ENCODE results near the gene CCDC106.

CCDC106 gene

DNA sequence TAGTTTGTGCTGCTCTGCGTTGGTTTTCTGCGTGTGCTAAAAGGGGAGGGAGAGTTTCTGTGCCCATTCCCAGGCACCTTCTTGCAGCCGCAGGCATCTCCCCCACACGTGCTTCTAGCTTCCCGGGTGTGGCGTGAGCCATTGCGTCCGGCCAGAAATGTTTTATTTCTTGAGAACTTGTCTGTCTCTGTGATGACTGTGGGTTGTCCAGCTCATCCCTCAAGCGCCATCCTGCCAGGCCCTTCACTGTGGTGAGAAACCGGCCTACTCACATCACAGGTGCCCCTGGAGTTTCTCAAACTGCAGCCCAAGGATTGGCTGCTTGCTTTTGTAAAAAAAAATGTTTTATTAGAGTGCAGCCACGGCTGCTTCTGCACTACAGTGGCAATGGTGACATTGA, 51.2 kb downstream of the CCDC106 start:
- H4K20me1 ChIP-seq (ENCODE audit: insufficient read depth, low read length), result no peaks in the 10 kb centered on the region

DNA sequence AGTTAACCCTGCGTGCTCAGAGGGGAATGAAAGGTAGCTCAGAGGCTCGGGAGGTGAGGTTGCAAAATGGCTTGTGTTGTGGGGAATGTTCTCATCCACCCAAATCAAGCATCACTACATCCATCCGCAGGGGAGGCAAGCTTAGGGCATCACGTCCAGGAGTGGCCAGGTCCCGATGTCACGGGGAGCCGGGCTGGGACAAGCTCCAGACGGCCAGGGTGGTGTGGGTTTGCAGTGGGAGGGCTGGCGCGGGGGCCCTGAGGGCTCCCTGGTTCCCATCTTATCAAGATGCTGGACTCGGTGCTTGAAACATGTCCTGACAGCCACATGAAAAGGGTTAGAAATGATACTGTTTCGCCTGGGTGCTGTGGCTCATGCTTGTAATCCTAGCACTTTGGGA, 52.8 kb downstream of the CCDC106 start:
- no peak overlapping the region for H3K9ac ChIP-seq (ENCODE audit: low read length)
- no peak overlapping the region for H3K27ac ChIP-seq (ENCODE audit: low read length)
- no peak overlapping the region for H2AFZ ChIP-seq (ENCODE audit: low read length)
- no peaks in the 10 kb centered on the region for H3K4me1 ChIP-seq (ENCODE audit: low read length)
- H3K27me3 ChIP-seq (replicated peaks; ENCODE audit: insufficient read depth, low read length), result no peaks in the 10 kb centered on the region
- DNase-seq, result no peak
- no peaks in the 10 kb centered on the region for H3K9me3 ChIP-seq (replicated peaks; ENCODE audit: insufficient read depth, low read length)
- H3K9me2 ChIP-seq (replicated peaks; ENCODE audit: insufficient read depth, low read length), result no peaks in the 10 kb centered on the region
- H3F3A ChIP-seq (ENCODE audit: insufficient read depth, low read length), result no peaks in the 10 kb centered on the region
- H3K36me3 ChIP-seq (replicated peaks; ENCODE audit: insufficient read depth, low read length), result 0 out of 2 replicates have a peak, but pooled peaks cover 2% of the 10 kb centered on the region
- TF ChIP-seq CTCF (IDR thresholded peaks at IDR 0.05; ENCODE audit: low read length) (no peak), EZH2phosphoT487 (IDR thresholded peaks at IDR 0.05; ENCODE audit: low read length) (no peak), EZH2 (optimal IDR thresholded peaks at IDR 0.05; ENCODE audit: low read depth, low read length) (no peak)
- no peak overlapping the region for H3K4me3 ChIP-seq (ENCODE audit: low read length)
- no peak overlapping the region for H3K4me2 ChIP-seq (ENCODE audit: low read depth, low read length)
- no peaks in the 10 kb centered on the region for H4K20me1 ChIP-seq (ENCODE audit: insufficient read depth, low read length)
- no peaks in the 10 kb centered on the region for H3K79me2 ChIP-seq (ENCODE audit: low read length)

More for the DNA sequence above, 51.2 kb downstream of the CCDC106 start:
- Histone ChIP-seq H3K9me2 (replicated peaks; ENCODE audit: insufficient read depth, low read length) (no peaks in the 10 kb centered on the region), H3K27me3 (replicated peaks; ENCODE audit: insufficient read depth, low read length) (no peaks in the 10 kb centered on the region), H3K9me3 (replicated peaks; ENCODE audit: insufficient read depth, low read length) (no peaks in the 10 kb centered on the region), H2AFZ (ENCODE audit: low read length) (no peak overlapping the region), H3F3A (ENCODE audit: insufficient read depth, low read length) (no peaks in the 10 kb centered on the region), H3K79me2 (ENCODE audit: low read length) (no peaks in the 10 kb centered on the region), H3K4me1 (ENCODE audit: low read length) (no peaks in the 10 kb centered on the region), H3K4me3 (ENCODE audit: low read length) (no peak overlapping the region), H3K9ac (ENCODE audit: low read length) (no peak overlapping the region), H3K4me2 (ENCODE audit: low read depth, low read length) (no peak overlapping the region), H3K27ac (ENCODE audit: low read length) (no peak overlapping the region), H3K36me3 (replicated peaks; ENCODE audit: insufficient read depth, low read length) (0 out of 2 replicates have a peak, but pooled peaks cover 2% of the 10 kb centered on the region)
- DNase-seq, result no peak
- TF ChIP-seq EZH2phosphoT487 (IDR thresholded peaks at IDR 0.05; ENCODE audit: low read length) (no peak), CTCF (IDR thresholded peaks at IDR 0.05; ENCODE audit: low read length) (no peak), EZH2 (optimal IDR thresholded peaks at IDR 0.05; ENCODE audit: low read depth, low read length) (no peak)

GRCh38 chr19:55702131-55702627, 54.2 kb downstream of the CCDC106 start:
- H3K27me3 ChIP-seq (replicated peaks; ENCODE audit: insufficient read depth, low read length), result no peaks in the 10 kb centered on the region
- no peaks in the 10 kb centered on the region for H3K9me2 ChIP-seq (replicated peaks; ENCODE audit: insufficient read depth, low read length)
- H3K4me3 ChIP-seq (ENCODE audit: low read length), result no peak overlapping the region
- H3K9ac ChIP-seq (ENCODE audit: low read length), result no peak overlapping the region
- H3F3A ChIP-seq (ENCODE audit: insufficient read depth, low read length), result no peaks in the 10 kb centered on the region
- H2AFZ ChIP-seq (ENCODE audit: low read length), result no peak overlapping the region
- H3K4me2 ChIP-seq (ENCODE audit: low read depth, low read length), result no peak overlapping the region
- no peaks in the 10 kb centered on the region for H3K79me2 ChIP-seq (ENCODE audit: low read length)
- no peaks in the 10 kb centered on the region for H4K20me1 ChIP-seq (ENCODE audit: insufficient read depth, low read length)
- H3K27ac ChIP-seq (ENCODE audit: low read length), result no peak overlapping the region
- 0 out of 2 replicates have a peak, but pooled peaks cover 2% of the 10 kb centered on the region for H3K36me3 ChIP-seq (replicated peaks; ENCODE audit: insufficient read depth, low read length)
- no peaks in the 10 kb centered on the region for H3K4me1 ChIP-seq (ENCODE audit: low read length)
- no peak for TF ChIP-seq EZH2 (optimal IDR thresholded peaks at IDR 0.05; ENCODE audit: low read depth, low read length)
- TF ChIP-seq EZH2phosphoT487 (IDR thresholded peaks at IDR 0.05; ENCODE audit: low read length), result no peak
- TF ChIP-seq CTCF (IDR thresholded peaks at IDR 0.05; ENCODE audit: low read length), result no peak
- H3K9me3 ChIP-seq (replicated peaks; ENCODE audit: insufficient read depth, low read length), result no peaks in the 10 kb centered on the region
- no peak for DNase-seq

Data from MM.1S (cell line).